GM12878 (cell line): ENCODE measurements around the gene FOXB2. TPM values are rescaled to one million over a fixed set of nuclear protein-coding genes. Genes with fewer than 3 reads are reported as not detected.

Experiments
- ATAC-seq: fragments of 200-7000 bp; cut with Tn5 transposase; 3 replicates; pipeline ENCODE4 v1.9.1; 2020; ENCODE audit warnings: mild to moderate bottlenecking, moderate library complexity
- BruUV-seq: library from RNA; stranded (reverse); fragments of 400-500 nt; replicated peaks from 2 replicates; lab custom pipeline; 2021; lab: Mats Ljungman, UMichigan
- CTCF ChIA-PET: fragments of 300-600 bp; sonication (Branson Sonifier 250); formaldehyde crosslinking; extraction: SDS; loops from one replicate; lab custom pipeline; 2021; ENCODE audit warnings: inconsistent platforms; lab: Yijun Ruan, JAX
- POLR2A ChIA-PET: fragments of 350-600 bp; formaldehyde crosslinking; extraction: SDS; loops from one replicate; lab custom pipeline; 2021; ENCODE audit warnings: inconsistent platforms; lab: Charles Lee
- RAD21 ChIA-PET: fragments of 300-600 bp; sonication (Branson Sonifier 250); formaldehyde crosslinking; loops from one replicate; lab custom pipeline; 2023; ENCODE audit warnings: antibody characterized with exemption; ENCODE audit not compliant: unreplicated experiment; lab: Charles Lee
- SMC1A ChIA-PET: fragments of 300-600 bp; sonication (Branson Sonifier 250); formaldehyde crosslinking; loops from one replicate; lab custom pipeline; 2023; ENCODE audit not compliant: unreplicated experiment, uncharacterized antibody; lab: Charles Lee
- DNase-seq: peaks from one replicate; pipeline ENCODE4 v3.0.0-alpha.2; 2011; ENCODE audit warnings: low read depth, low spot score
- FAIRE-seq: peaks from 3 replicates; lab custom pipeline; 2011; peaks lifted over from hg19 to GRCh38; lab: Jason Lieb, UNC
- H2AFZ ChIP-seq: 2 replicates; pipeline ENCODE4 v1.6.0; 2011; ENCODE audit warnings: low read depth, low read length, control low read depth; ENCODE audit not compliant: control insufficient read depth
- H3K27ac ChIP-seq: 2 replicates; pipeline ENCODE4 v1.5.1; 2011; ENCODE audit warnings: control low read depth; ENCODE audit not compliant: control insufficient read depth, insufficient read depth
- H3K27me3 ChIP-seq, 2 experiments: replicated peaks in 1 of 2; 2 replicates each; pipeline versions ENCODE4 v1.6.0 to v1.6.1; 2011; ENCODE audit warnings: low read length in 1 of 2; ENCODE audit not compliant: control insufficient read depth in 2 of 2, insufficient read depth in 2 of 2
- H3K36me3 ChIP-seq, 2 experiments: 2 replicates each; pipeline ENCODE4 v1.5.1; 2011; ENCODE audit warnings: low read length in 1 of 2; ENCODE audit not compliant: control insufficient read depth in 2 of 2, insufficient read depth in 2 of 2
- H3K4me1 ChIP-seq: 2 replicates; pipeline ENCODE4 v1.6.1; 2011; ENCODE audit warnings: mild to moderate bottlenecking, low read length, moderate library complexity, mixed read lengths; ENCODE audit not compliant: control insufficient read depth, insufficient read depth
- H3K4me2 ChIP-seq: 2 replicates; pipeline ENCODE4 v1.6.0; 2011; ENCODE audit warnings: control low read depth; ENCODE audit not compliant: control insufficient read depth, insufficient read depth
- H3K4me3 ChIP-seq: fragments of 200-600 bp; sonication (generic); 2 replicates; pipeline ENCODE4 v1.5.1; 2016
- H3K79me2 ChIP-seq: 2 replicates; pipeline ENCODE4 v1.6.0; 2011; ENCODE audit warnings: low read length; ENCODE audit not compliant: control insufficient read depth, insufficient read depth
- H3K9ac ChIP-seq: 2 replicates; pipeline ENCODE4 v1.8.0; 2011; ENCODE audit warnings: low read length, control low read depth, mixed read lengths; ENCODE audit not compliant: control insufficient read depth, insufficient read depth
- H3K9me3 ChIP-seq: replicated peaks from 3 replicates; pipeline ENCODE4 v1.5.1; 2011; ENCODE audit warnings: mild to moderate bottlenecking, low read length; ENCODE audit not compliant: control insufficient read depth, insufficient read depth
- H4K20me1 ChIP-seq: 2 replicates; pipeline ENCODE4 v1.6.0; 2011; ENCODE audit not compliant: control insufficient read depth, insufficient read depth
- CBX5 ChIP-seq: sonication (generic); IDR thresholded peaks from 2 replicates; pipeline ENCODE4 v1.6.1; 2016; ENCODE audit warnings: low read depth, moderate library complexity, mild to moderate bottlenecking, inconsistent platforms
- HCFC1 ChIP-seq: fragments of 150-350 bp; IDR thresholded peaks from 2 replicates; pipeline ENCODE4 v1.6.1; 2014; ENCODE audit warnings: low read length
- MEF2B ChIP-seq: fragments of 450-650 bp; IDR thresholded peaks from 2 replicates; pipeline ENCODE4 v1.6.1; 2018; ENCODE audit warnings: mild to moderate bottlenecking, moderate library complexity; ENCODE audit not compliant: partially characterized antibody, poor library complexity, severe bottlenecking
- MYB ChIP-seq: fragments of 150-350 bp; IDR thresholded peaks from 2 replicates; pipeline ENCODE4 v1.6.1; 2014; ENCODE audit warnings: mild to moderate bottlenecking, low read depth, low read length, borderline replicate concordance
- NFIC ChIP-seq: IDR thresholded peaks from 2 replicates; pipeline ENCODE4 v1.6.1; 2012; ENCODE audit warnings: low read depth, mild to moderate bottlenecking, inconsistent platforms, low read length, moderate library complexity
- POU2F2 ChIP-seq: IDR thresholded peaks from 3 replicates; pipeline ENCODE4 v1.6.1; 2011; ENCODE audit warnings: low read depth, mild to moderate bottlenecking, low read length, borderline replicate concordance
- RB1 ChIP-seq: fragments of 450-650 bp; formaldehyde crosslinking; IDR thresholded peaks from 2 replicates; pipeline ENCODE4 v1.6.1; 2017; ENCODE audit warnings: mild to moderate bottlenecking, borderline replicate concordance
- SMARCA5 ChIP-seq: fragments of 450-650 bp; IDR thresholded peaks from 2 replicates; pipeline ENCODE4 v1.6.1; 2017; ENCODE audit warnings: mild to moderate bottlenecking
- SREBF2 ChIP-seq: IDR thresholded peaks from 2 replicates; pipeline ENCODE4 v1.6.1; 2012; ENCODE audit warnings: mild to moderate bottlenecking, low read length
- ZNF384 ChIP-seq: IDR thresholded peaks from 2 replicates; pipeline ENCODE4 v1.6.1; 2012; ENCODE audit warnings: low read depth, mild to moderate bottlenecking, low read length, improper control_type of control experiment, borderline replicate concordance
- WGBS: methylation state at CpG from one replicate; pipeline ENCODE4 v1.1.6; 2016; ENCODE audit warnings: low lambda C conversion rate; ENCODE audit not compliant: insufficient replicate concordance, insufficient coverage; ENCODE audit errors: missing lambda C conversion rate; 5-methylcytosine and 5-hydroxymethylcytosine counted together
- in situ Hi-C: fragments of 300-500 bp; cut with MboI; formaldehyde crosslinking; loops from 9 replicates; pipeline ENCODE4 v1.14.3; 2018; ENCODE audit warnings: mixed read lengths
- intact Hi-C: fragments of 100-400 bp; cut with micrococcal nuclease; formaldehyde crosslinking; loops from one replicate; pipeline ENCODE4 v1.14.2; 2022; ENCODE audit not compliant: unreplicated experiment
- polyA plus RNA-seq, 11 experiments: library from polyadenylated mRNA; depleted of rRNA in 4 of 11; unstranded in 6 of 11; stranded (reverse) in 5 of 11; fragments of >200 nt; fragmentation: Nextera tagmentation in 4 of 11; fragmentation: Illumina TruSeq in 1 of 11; extraction: Ambion mirVana in 4 of 11; extraction: Trizol in 1 of 11; gene quantifications; 1 replicate in 1 of 11; 2 replicates in 10 of 11; pipeline versions ENCODE4 v1.2.1 to v1.2.3, GENCODE V29; 2011 to 2016; ENCODE audit warnings: inconsistent platforms in 2 of 11, missing spikeins in 2 of 11, low read depth in 1 of 11
- total RNA-seq, 4 experiments: library from RNA; depleted of rRNA in 3 of 4; stranded (reverse); fragments of >200 nt in 3 of 4; fragmentation: Illumina TruSeq in 1 of 4; extraction: Trizol in 1 of 4; gene quantifications; 2 replicates each; pipeline versions ENCODE4 v1.2.1 to v1.2.3, GENCODE V29; 2013 to 2021
- TF ChIP-seq, protein P1 (sequence below): fragments of 450-650 bp; conservative IDR thresholded peaks from 2 replicates; pipeline ENCODE4 v1.6.1; 2017; ENCODE audit warnings: mild to moderate bottlenecking, moderate library complexity
- TF ChIP-seq, protein P2 (sequence below), 3 experiments: IDR thresholded peaks in 2 of 3; conservative IDR thresholded peaks in 1 of 3; 2 replicates each; pipeline ENCODE4 v1.5.1; 2011; ENCODE audit warnings: low read depth in 3 of 3, low read length in 3 of 3, mild to moderate bottlenecking in 3 of 3, control low read depth in 2 of 3, moderate library complexity in 2 of 3, inconsistent platforms in 1 of 3, mixed read lengths in 1 of 3; ENCODE audit not compliant: control insufficient read depth in 2 of 3, insufficient read depth in 1 of 3; ENCODE audit errors: extremely low read depth in 1 of 3

FOXB2 gene
- total and polyA plus RNA-seq, 10 of the 15 experiments (the other 5 are each of a cell fraction or from before 2014, with no cell fraction given): not detected

DNA sequence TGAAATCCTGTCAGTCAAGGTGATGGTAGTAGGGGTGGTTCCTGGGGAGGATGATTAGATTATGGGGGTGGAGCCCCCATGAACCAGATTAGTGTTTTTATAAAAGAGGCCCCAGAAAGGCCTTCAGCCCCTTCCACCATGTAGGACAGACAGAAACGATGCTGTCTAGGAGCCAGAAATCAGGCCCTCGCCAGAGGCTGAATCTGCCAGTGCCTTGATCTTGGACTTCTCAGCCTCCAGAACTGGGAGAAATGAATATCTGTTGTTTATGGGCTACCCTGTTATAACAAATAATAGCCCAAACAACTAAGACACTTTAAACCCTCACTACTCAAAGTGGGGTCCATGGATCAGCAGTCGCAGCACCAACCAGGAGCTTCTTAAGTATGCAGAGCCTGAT lies 20.2 kb upstream of the FOXB2 start:
- no peak for FAIRE-seq
- POLR2A ChIA-PET: interaction anchor here (0.6 kb wide), 1 partner anchor 11 kb away, joined by 3 read pairs; no protein-coding TSS in a partner anchor
- TF ChIP-seq HCFC1 (no peak), SMARCA5 (no peak), SREBF2 (no peak), MYB (no peak), ZNF384 (no peak), CBX5 (no peak), MEF2B (no peak), RB1 (no peak), POU2F2 (no peak), NFIC (no peak)
- TF ChIP-seq, protein P1, sequence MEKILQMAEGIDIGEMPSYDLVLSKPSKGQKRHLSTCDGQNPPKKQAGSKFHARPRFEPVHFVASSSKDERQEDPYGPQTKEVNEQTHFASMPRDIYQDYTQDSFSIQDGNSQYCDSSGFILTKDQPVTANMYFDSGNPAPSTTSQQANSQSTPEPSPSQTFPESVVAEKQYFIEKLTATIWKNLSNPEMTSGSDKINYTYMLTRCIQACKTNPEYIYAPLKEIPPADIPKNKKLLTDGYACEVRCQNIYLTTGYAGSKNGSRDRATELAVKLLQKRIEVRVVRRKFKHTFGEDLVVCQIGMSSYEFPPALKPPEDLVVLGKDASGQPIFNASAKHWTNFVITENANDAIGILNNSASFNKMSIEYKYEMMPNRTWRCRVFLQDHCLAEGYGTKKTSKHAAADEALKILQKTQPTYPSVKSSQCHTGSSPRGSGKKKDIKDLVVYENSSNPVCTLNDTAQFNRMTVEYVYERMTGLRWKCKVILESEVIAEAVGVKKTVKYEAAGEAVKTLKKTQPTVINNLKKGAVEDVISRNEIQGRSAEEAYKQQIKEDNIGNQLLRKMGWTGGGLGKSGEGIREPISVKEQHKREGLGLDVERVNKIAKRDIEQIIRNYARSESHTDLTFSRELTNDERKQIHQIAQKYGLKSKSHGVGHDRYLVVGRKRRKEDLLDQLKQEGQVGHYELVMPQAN: no peak
- TF ChIP-seq, protein P2, sequence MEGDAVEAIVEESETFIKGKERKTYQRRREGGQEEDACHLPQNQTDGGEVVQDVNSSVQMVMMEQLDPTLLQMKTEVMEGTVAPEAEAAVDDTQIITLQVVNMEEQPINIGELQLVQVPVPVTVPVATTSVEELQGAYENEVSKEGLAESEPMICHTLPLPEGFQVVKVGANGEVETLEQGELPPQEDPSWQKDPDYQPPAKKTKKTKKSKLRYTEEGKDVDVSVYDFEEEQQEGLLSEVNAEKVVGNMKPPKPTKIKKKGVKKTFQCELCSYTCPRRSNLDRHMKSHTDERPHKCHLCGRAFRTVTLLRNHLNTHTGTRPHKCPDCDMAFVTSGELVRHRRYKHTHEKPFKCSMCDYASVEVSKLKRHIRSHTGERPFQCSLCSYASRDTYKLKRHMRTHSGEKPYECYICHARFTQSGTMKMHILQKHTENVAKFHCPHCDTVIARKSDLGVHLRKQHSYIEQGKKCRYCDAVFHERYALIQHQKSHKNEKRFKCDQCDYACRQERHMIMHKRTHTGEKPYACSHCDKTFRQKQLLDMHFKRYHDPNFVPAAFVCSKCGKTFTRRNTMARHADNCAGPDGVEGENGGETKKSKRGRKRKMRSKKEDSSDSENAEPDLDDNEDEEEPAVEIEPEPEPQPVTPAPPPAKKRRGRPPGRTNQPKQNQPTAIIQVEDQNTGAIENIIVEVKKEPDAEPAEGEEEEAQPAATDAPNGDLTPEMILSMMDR (IDR thresholded peaks at IDR 0.05 in 2 of 3, conservative IDR thresholded peaks at IDR 0.05 in 1 of 3; ENCODE audit: control insufficient read depth in 2 of 3, extremely low read depth in 1 of 3, insufficient read depth in 1 of 3, low read depth in 3 of 3, low read length in 3 of 3): no peak
- TF ChIP-seq, all 136 proteins: peak for 0
- BruUV-seq: no TSS peak
- H3K4me2 ChIP-seq: no peak overlapping the region
- SMC1A ChIA-PET: interaction anchor here (0.9 kb wide), 1 partner anchor 11 kb away, joined by 5 read pairs; no protein-coding TSS in a partner anchor
- H3K27me3 ChIP-seq: no peaks in the 10 kb centered on the region; a peak in 1 of 4 replicates
- H3K4me1 ChIP-seq: no peaks in the 10 kb centered on the region
- ATAC-seq (no peak), DNase-seq (no peak)
- CTCF ChIA-PET: interaction anchor here (1.3 to 6.2 kb wide), 2 partner anchors 188 to 205 kb away, joined by 3 to 56 read pairs; no protein-coding TSS in a partner anchor
- RAD21 ChIA-PET: no interaction called here
- H3K9ac ChIP-seq: no peak overlapping the region
- in situ Hi-C loops (no loop called here), intact Hi-C loops (no loop called here)
- H3K4me3 ChIP-seq: no peak overlapping the region
- H4K20me1 ChIP-seq: no peaks in the 10 kb centered on the region
- no peaks in the 10 kb centered on the region for H3K9me3 ChIP-seq
- H3K79me2 ChIP-seq: no peaks in the 10 kb centered on the region
- no peak overlapping the region for H2AFZ ChIP-seq
- no peaks in the 10 kb centered on the region for H3K36me3 ChIP-seq
- 49% methylated on average over 3 of the region's 3 CpGs for WGBS
- no peak overlapping the region for H3K27ac ChIP-seq
